Measurements from ENCODE around the gene PTTG1IP2. TPM values are rescaled to one million over a fixed set of nuclear protein-coding genes. Genes with fewer than 3 reads are reported as not detected.

PTTG1IP2 gene
- total and polyA plus RNA-seq, 9 of the 15 experiments (the other 6 are each of a cell fraction or from before 2014, with no cell fraction given): not detected

GRCh38 chr7:90492250-90492649 is 22.8 kb downstream of the PTTG1IP2 start:
- BruUV-seq (replicated peaks): no TSS peak
- FAIRE-seq: no peak

GRCh38 chr7:90495241-90495640 is 25.8 kb downstream of the PTTG1IP2 start:
- no peaks in the 10 kb centered on the region for H4K20me1 ChIP-seq (replicated peaks; ENCODE audit: control insufficient read depth, insufficient read depth, low read length)
- no peak for TF ChIP-seq HNRNPUL1 (IDR thresholded peaks at IDR 0.05; ENCODE audit: low read length)
- no peak for TF ChIP-seq ZNF584 (CRISPR knock-in tag; IDR thresholded peaks at IDR 0.05; ENCODE audit: low read depth)
- no peak for TF ChIP-seq ZC3H4 (CRISPR knock-in tag; IDR thresholded peaks at IDR 0.05; ENCODE audit: borderline replicate concordance)
- no peak for TF ChIP-seq ZNF253 (CRISPR knock-in tag; conservative IDR thresholded peaks at IDR 0.05)
- no peaks in the 10 kb centered on the region for H3K4me1 ChIP-seq (replicated peaks in 1 of 2; ENCODE audit: control insufficient read depth in 2 of 2, insufficient read depth in 2 of 2, low read length in 2 of 2)
- intact Hi-C loops (cut with micrococcal nuclease): no loop called here
- ChIA-PET CTCF (ENCODE audit: low intra/inter-chr PET ratio) (no interaction called here), POLR2A (no interaction called here)
- DNase-seq (ENCODE audit: extremely low read depth in 1 of 4, low spot score in 3 of 4) (no peak), ATAC-seq (no peak), FAIRE-seq (no peak)
- H3K9ac ChIP-seq (ENCODE audit: insufficient read depth in 1 of 2, low read depth in 2 of 2, low read length in 2 of 2): no peak overlapping the region
- H3K27ac ChIP-seq (ENCODE audit: extremely low read depth, low read depth, low read length): no peak overlapping the region
- H3K36me3 ChIP-seq (ENCODE audit: control insufficient read depth, insufficient read depth, low read length): no peaks in the 10 kb centered on the region
- H3K4me2 ChIP-seq (ENCODE audit: insufficient read depth, low read length): no peak overlapping the region
- no peak overlapping the region for H3K4me3 ChIP-seq
- BruUV-seq (replicated peaks): no TSS peak
- H3K9me1 ChIP-seq (ENCODE audit: control insufficient read depth, insufficient read depth, low read length): no peaks in the 10 kb centered on the region
- no peaks in the 10 kb centered on the region for H3K27me3 ChIP-seq (ENCODE audit: control insufficient read depth in 2 of 2, insufficient read depth in 2 of 2, low read length in 2 of 2)
- H3K9me3 ChIP-seq (replicated peaks; ENCODE audit: control insufficient read depth, insufficient read depth, low read depth, low read length): no peaks in the 10 kb centered on the region
- in situ Hi-C loops (cut with MboI): no loop called here
- no peak overlapping the region for H2AFZ ChIP-seq (ENCODE audit: low read depth, low read length)
- no peaks in the 10 kb centered on the region for H3K79me2 ChIP-seq (ENCODE audit: control insufficient read depth, insufficient read depth, low read length)
- 4% methylated on average over 1 of the region's 1 CpG for WGBS (ENCODE audit: insufficient coverage, low coverage, missing lambda C conversion rate)

More at GRCh38 chr7:90492250-90492649, 22.8 kb downstream of the PTTG1IP2 start:
- no peak overlapping the region for H3K4me2 ChIP-seq (ENCODE audit: insufficient read depth, low read length)
- DNase-seq (ENCODE audit: extremely low read depth in 1 of 4, low spot score in 3 of 4) (no peak), ATAC-seq (no peak)
- H3K27ac ChIP-seq (ENCODE audit: extremely low read depth, low read depth, low read length): no peak overlapping the region
- H3K79me2 ChIP-seq (ENCODE audit: control insufficient read depth, insufficient read depth, low read length): no peaks in the 10 kb centered on the region
- H2AFZ ChIP-seq (ENCODE audit: low read depth, low read length): no peak overlapping the region
- H3K9me3 ChIP-seq (replicated peaks; ENCODE audit: control insufficient read depth, insufficient read depth, low read depth, low read length): no peaks in the 10 kb centered on the region
- no peaks in the 10 kb centered on the region for H4K20me1 ChIP-seq (replicated peaks; ENCODE audit: control insufficient read depth, insufficient read depth, low read length)
- in situ Hi-C loops (cut with MboI): no loop called here
- ChIA-PET POLR2A (no interaction called here), CTCF (ENCODE audit: low intra/inter-chr PET ratio) (no interaction called here)
- intact Hi-C loops (cut with micrococcal nuclease): no loop called here
- no peaks in the 10 kb centered on the region for H3K4me1 ChIP-seq (replicated peaks in 1 of 2; ENCODE audit: control insufficient read depth in 2 of 2, insufficient read depth in 2 of 2, low read length in 2 of 2)
- TF ChIP-seq ZNF740 (CRISPR knock-in tag; IDR thresholded peaks at IDR 0.05) (no peak), ZNF740 (tag; IDR thresholded peaks at IDR 0.05) (no peak), CEBPB (tag; IDR thresholded peaks at IDR 0.05) (0 out of 2 replicates have a peak, but pooled peaks have one; percentile 14), PHTF2 (CRISPR knock-in tag; IDR thresholded peaks at IDR 0.05) (no peak), CHCHD3 (CRISPR knock-in tag; IDR thresholded peaks at IDR 0.05) (no peak), LEF1 (IDR thresholded peaks at IDR 0.05) (no peak)
- H3K9me1 ChIP-seq (ENCODE audit: control insufficient read depth, insufficient read depth, low read length): no peaks in the 10 kb centered on the region
- no peaks in the 10 kb centered on the region for H3K27me3 ChIP-seq (ENCODE audit: control insufficient read depth in 2 of 2, insufficient read depth in 2 of 2, low read length in 2 of 2)
- no peak overlapping the region for H3K4me3 ChIP-seq
- WGBS (ENCODE audit: insufficient coverage, low coverage, missing lambda C conversion rate): 2% methylated on average over 6 of the region's 6 CpGs
- H3K36me3 ChIP-seq (ENCODE audit: control insufficient read depth, insufficient read depth, low read length): no peaks in the 10 kb centered on the region
- no peak overlapping the region for H3K9ac ChIP-seq (ENCODE audit: insufficient read depth in 1 of 2, low read depth in 2 of 2, low read length in 2 of 2)
